ENCODE results near the gene PLEKHA5. TPM values are rescaled to one million over a fixed set of nuclear protein-coding genes. Genes with fewer than 3 reads are reported as not detected.

Gene PLEKHA5
- total RNA-seq, 1 experiment from 2014 or later = 6.3 TPM

DNA sequence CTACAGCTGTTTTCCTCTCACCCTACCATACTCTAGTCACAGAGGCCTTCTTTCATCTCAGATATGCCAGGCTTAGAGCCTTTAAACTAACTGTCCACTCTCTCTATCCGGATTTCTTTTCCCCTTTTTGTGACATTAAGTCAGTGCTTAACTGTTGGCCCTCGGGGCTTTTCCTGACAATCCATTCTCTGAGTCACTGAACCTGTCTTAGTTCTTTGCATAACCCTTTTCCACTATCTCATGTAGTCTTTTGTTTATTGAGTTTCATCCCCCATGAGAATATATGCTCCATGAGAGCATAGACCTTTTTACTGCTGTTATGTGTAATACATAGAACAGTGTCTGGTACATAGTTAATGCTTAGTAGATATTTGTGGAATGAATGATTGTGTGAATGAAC, 68.7 kb downstream of the PLEKHA5 start:
- Histone ChIP-seq H3K4me3 (ENCODE audit: low read depth in 2 of 2, low read length in 2 of 2) (no peak overlapping the region), H3K9me3 (ENCODE audit: control insufficient read depth, insufficient read depth, low read depth, low read length) (no peaks in the 10 kb centered on the region), H3K27me3 (ENCODE audit: control insufficient read depth, insufficient read depth, low read length) (no peaks in the 10 kb centered on the region), H3K27ac (ENCODE audit: low read length) (no peak overlapping the region), H3K36me3 (ENCODE audit: control insufficient read depth, insufficient read depth, low read length) (no peaks in the 10 kb centered on the region), H3K4me1 (ENCODE audit: control insufficient read depth, insufficient read depth, low read length) (no peaks in the 10 kb centered on the region)
- ATAC-seq = no peak
- no TSS peak for BruUV-seq (replicated peaks)
- CTCF ChIA-PET = no interaction called here
- in situ Hi-C loops (cut with HindIII; ENCODE audit: low pct_unique_long_range_greater_than_20kb, low sequenced_read_pairs) (no loop called here), intact Hi-C loops (cut with micrococcal nuclease; ENCODE audit: unreplicated experiment) (no loop called here)
- POLR2A ChIA-PET = no interaction called here
- TF ChIP-seq, protein P1, sequence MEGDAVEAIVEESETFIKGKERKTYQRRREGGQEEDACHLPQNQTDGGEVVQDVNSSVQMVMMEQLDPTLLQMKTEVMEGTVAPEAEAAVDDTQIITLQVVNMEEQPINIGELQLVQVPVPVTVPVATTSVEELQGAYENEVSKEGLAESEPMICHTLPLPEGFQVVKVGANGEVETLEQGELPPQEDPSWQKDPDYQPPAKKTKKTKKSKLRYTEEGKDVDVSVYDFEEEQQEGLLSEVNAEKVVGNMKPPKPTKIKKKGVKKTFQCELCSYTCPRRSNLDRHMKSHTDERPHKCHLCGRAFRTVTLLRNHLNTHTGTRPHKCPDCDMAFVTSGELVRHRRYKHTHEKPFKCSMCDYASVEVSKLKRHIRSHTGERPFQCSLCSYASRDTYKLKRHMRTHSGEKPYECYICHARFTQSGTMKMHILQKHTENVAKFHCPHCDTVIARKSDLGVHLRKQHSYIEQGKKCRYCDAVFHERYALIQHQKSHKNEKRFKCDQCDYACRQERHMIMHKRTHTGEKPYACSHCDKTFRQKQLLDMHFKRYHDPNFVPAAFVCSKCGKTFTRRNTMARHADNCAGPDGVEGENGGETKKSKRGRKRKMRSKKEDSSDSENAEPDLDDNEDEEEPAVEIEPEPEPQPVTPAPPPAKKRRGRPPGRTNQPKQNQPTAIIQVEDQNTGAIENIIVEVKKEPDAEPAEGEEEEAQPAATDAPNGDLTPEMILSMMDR (IDR thresholded peaks at IDR 0.05) = no peak
- TF ChIP-seq REST (IDR thresholded peaks at IDR 0.05; ENCODE audit: insufficient read depth in 1 of 2, low read depth in 2 of 2, low read length in 1 of 2) = no peak
- no peak for TF ChIP-seq TCF7L2 (IDR thresholded peaks at IDR 0.05; ENCODE audit: low read depth, low read length)
- TF ChIP-seq SIN3A (IDR thresholded peaks at IDR 0.05; ENCODE audit: borderline replicate concordance, insufficient read depth, low read depth, low read length) = no peak
- no peak for TF ChIP-seq POLR2AphosphoS5 (IDR thresholded peaks at IDR 0.05; ENCODE audit: low read depth, low read length)
- no peak for DNase-seq (ENCODE audit: low read depth, low spot score)

- no peaks in the 10 kb centered on the region for H3K36me3 ChIP-seq (ENCODE audit: control insufficient read depth, insufficient read depth, low read length)
- in situ Hi-C loops (cut with HindIII; ENCODE audit: low pct_unique_long_range_greater_than_20kb, low sequenced_read_pairs) (no loop called here), intact Hi-C loops (cut with micrococcal nuclease; ENCODE audit: unreplicated experiment) (no loop called here)
- no peak for DNase-seq (ENCODE audit: low read depth, low spot score)
- no peaks in the 10 kb centered on the region for H3K4me1 ChIP-seq (ENCODE audit: control insufficient read depth, insufficient read depth, low read length)
- H3K27me3 ChIP-seq (ENCODE audit: control insufficient read depth, insufficient read depth, low read length) = no peaks in the 10 kb centered on the region
- no peak for ATAC-seq
- POLR2A ChIA-PET = no interaction called here
- no TSS peak for BruUV-seq (replicated peaks)
- H3K9me3 ChIP-seq (ENCODE audit: control insufficient read depth, insufficient read depth, low read depth, low read length) = no peaks in the 10 kb centered on the region
- TF ChIP-seq TCF7L2 (IDR thresholded peaks at IDR 0.05; ENCODE audit: low read depth, low read length) (no peak), SIN3A (IDR thresholded peaks at IDR 0.05; ENCODE audit: borderline replicate concordance, insufficient read depth, low read depth, low read length) (no peak), REST (IDR thresholded peaks at IDR 0.05; ENCODE audit: insufficient read depth in 1 of 2, low read depth in 2 of 2, low read length in 1 of 2) (no peak), POLR2AphosphoS5 (IDR thresholded peaks at IDR 0.05; ENCODE audit: low read depth, low read length) (no peak)
- TF ChIP-seq, protein P1 (IDR thresholded peaks at IDR 0.05) = no peak
- CTCF ChIA-PET = no interaction called here
- H3K4me3 ChIP-seq (ENCODE audit: low read depth in 2 of 2, low read length in 2 of 2) = no peak overlapping the region
- H3K27ac ChIP-seq (ENCODE audit: low read length) = no peak overlapping the region
These were observed 69.8 kb downstream of the PLEKHA5 start for GRCh38 chr12:19199332-19199731.
